Adrenal gland (tissue), 12 donors: ENCODE results near the gene CACNA1I. TPM values are rescaled to one million over a fixed set of nuclear protein-coding genes. Genes with fewer than 3 reads are reported as not detected.

Source experiments
- DNase-seq, 7 donors: peaks; one replicate each; pipeline ENCODE4 v3.0.0-alpha.2; 2019 to 2020
- H3K27ac ChIP-seq, 5 donors: fragments of 200-600 bp; sonication (generic) in 4 of 5; 1 replicate in 3 of 5; 2 replicates in 2 of 5; pipeline versions ENCODE4 v1.5.1 to v1.8.0; 2016 to 2020; ENCODE audit warnings: mild to moderate bottlenecking in 1 of 5
- H3K27me3 ChIP-seq: fragments of 200-600 bp; 2 replicates; pipeline ENCODE4 v1.8.0; 2021
- H3K36me3 ChIP-seq, 2 donors: fragments of 200-600 bp; replicated peaks in 1 of 2; 1 replicate in 1 of 2; 2 replicates in 1 of 2; pipeline versions ENCODE4 v1.5.1 to v1.8.0; 2018 to 2022
- H3K4me1 ChIP-seq, 2 donors: fragments of 200-600 bp; replicated peaks in 1 of 2; 1 replicate in 1 of 2; 2 replicates in 1 of 2; pipeline versions ENCODE4 v1.5.1 to v1.8.0; 2018 to 2021
- H3K4me3 ChIP-seq, 4 donors: fragments of 200-600 bp; sonication (generic) in 3 of 4; one replicate each; pipeline ENCODE4 v1.5.1; 2016 to 2018
- H3K9me3 ChIP-seq, 3 donors: fragments of 200-600 bp; sonication (generic) in 1 of 3; replicated peaks in 1 of 3; 1 replicate in 2 of 3; 2 replicates in 1 of 3; pipeline versions ENCODE4 v1.5.1 to v1.8.0; 2016 to 2021
- POLR2A ChIP-seq, 2 donors: fragments of 450-650 bp; IDR thresholded peaks; one replicate each; pipeline ENCODE4 v1.6.1; 2017; ENCODE audit warnings: antibody characterized with exemption in 2 of 2, mild to moderate bottlenecking in 2 of 2, moderate library complexity in 1 of 2
- WGBS, 4 donors: extraction: QIAGEN DNeasy Blood & Tissue Kit in 2 of 4; methylation state at CpG; one replicate each; pipeline versions ENCODE4 v1.1.5 to v1.1.7; 2013 to 2017; 5-methylcytosine and 5-hydroxymethylcytosine counted together
- intact Hi-C, 2 donors: fragments of 100-400 bp; cut with DNase I; formaldehyde crosslinking; loops; one replicate each; pipeline versions ENCODE4 v1.14.1 to v1.15.0; 2022 to 2023
- polyA plus RNA-seq, 3 donors: library from polyadenylated mRNA; stranded (reverse); fragments of 200-250 nt in 2 of 3; fragments of 350-450 nt in 1 of 3; fragmentation: Illumina TruSeq in 1 of 3; extraction: RNeasy Lipid Tissue Mini Kit (QIAGEN cat#74804) in 1 of 3; gene quantifications; one replicate each; pipeline ENCODE4 v1.2.3, GENCODE V29; 2013 to 2014
- total RNA-seq, 9 donors: library from RNA; depleted of rRNA in 4 of 9; stranded (reverse); fragments of >200 nt in 4 of 9; fragments of 120-200 nt in 1 of 9; fragmentation: NEBNext Ultra II Directional in 1 of 9; extraction: Animal tissue kit (Norgen Biotek cat#: 25700) in 1 of 9; gene quantifications; one replicate each; pipeline versions ENCODE4 v1.1.0 to v1.2.4, GENCODE V29; 2013 to 2023
- TF ChIP-seq, protein P1 (sequence below), 6 experiments: fragments of 450-650 bp in 4 of 6; fragments of 200-600 bp in 2 of 6; sonication (generic) in 1 of 6; IDR thresholded peaks; 1 replicate in 5 of 6; 2 replicates in 1 of 6; pipeline versions ENCODE4 v1.5.1 to v1.8.0; 2016 to 2021; ENCODE audit warnings: antibody characterized with exemption in 6 of 6, mild to moderate bottlenecking in 2 of 6, moderate library complexity in 1 of 6
- donor health status: healthy with polysubstance abuse.
- donor health status: Bipolar disorder and iron deficiency.
- donor health status: DM: yes; HTN: yes; CAD: no.
- donor health status: DM: no; HTN: no; CAD: no.
- donor health status: DM: no; HTN: no; CAD: no.
- donor health status: DM: yes; HTN: yes; CAD: no.

CACNA1I gene
- total and polyA plus RNA-seq, 12 donors, result 0.06 to 20.1 (median 3.2) TPM

GRCh38 chr22:39524089-39524752 is 46.3 kb upstream of the CACNA1I start:
- peaks cover 0 to 49% of the 10 kb centered on the region in 2 donors for H3K36me3 ChIP-seq
- H3K9me3 ChIP-seq, result no peaks in the 10 kb centered on the region
- 37 to 66% (median 61%) methylated on average over 3 to 13 of the region's 13 CpGs for WGBS, 4 donors
- DNase-seq, result peak in 1 of 7 donors; percentile 55
- no peak overlapping the region for H3K27ac ChIP-seq
- intact Hi-C loops, result loop anchor here in 1 of 2 donors (10.0 kb wide), 2 partner anchors 179 to 349 kb away; partner anchors contain the start of gene SYNGR1
- TF ChIP-seq, protein P1, sequence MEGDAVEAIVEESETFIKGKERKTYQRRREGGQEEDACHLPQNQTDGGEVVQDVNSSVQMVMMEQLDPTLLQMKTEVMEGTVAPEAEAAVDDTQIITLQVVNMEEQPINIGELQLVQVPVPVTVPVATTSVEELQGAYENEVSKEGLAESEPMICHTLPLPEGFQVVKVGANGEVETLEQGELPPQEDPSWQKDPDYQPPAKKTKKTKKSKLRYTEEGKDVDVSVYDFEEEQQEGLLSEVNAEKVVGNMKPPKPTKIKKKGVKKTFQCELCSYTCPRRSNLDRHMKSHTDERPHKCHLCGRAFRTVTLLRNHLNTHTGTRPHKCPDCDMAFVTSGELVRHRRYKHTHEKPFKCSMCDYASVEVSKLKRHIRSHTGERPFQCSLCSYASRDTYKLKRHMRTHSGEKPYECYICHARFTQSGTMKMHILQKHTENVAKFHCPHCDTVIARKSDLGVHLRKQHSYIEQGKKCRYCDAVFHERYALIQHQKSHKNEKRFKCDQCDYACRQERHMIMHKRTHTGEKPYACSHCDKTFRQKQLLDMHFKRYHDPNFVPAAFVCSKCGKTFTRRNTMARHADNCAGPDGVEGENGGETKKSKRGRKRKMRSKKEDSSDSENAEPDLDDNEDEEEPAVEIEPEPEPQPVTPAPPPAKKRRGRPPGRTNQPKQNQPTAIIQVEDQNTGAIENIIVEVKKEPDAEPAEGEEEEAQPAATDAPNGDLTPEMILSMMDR (IDR thresholded peaks at IDR 0.05), result no peak
- no peak for TF ChIP-seq POLR2A (IDR thresholded peaks at IDR 0.05)
- no peak overlapping the region for H3K4me3 ChIP-seq
- H3K4me1 ChIP-seq, result peaks cover 53 to 70% of the 10 kb centered on the region in 2 donors
- no peaks in the 10 kb centered on the region for H3K27me3 ChIP-seq

DNA sequence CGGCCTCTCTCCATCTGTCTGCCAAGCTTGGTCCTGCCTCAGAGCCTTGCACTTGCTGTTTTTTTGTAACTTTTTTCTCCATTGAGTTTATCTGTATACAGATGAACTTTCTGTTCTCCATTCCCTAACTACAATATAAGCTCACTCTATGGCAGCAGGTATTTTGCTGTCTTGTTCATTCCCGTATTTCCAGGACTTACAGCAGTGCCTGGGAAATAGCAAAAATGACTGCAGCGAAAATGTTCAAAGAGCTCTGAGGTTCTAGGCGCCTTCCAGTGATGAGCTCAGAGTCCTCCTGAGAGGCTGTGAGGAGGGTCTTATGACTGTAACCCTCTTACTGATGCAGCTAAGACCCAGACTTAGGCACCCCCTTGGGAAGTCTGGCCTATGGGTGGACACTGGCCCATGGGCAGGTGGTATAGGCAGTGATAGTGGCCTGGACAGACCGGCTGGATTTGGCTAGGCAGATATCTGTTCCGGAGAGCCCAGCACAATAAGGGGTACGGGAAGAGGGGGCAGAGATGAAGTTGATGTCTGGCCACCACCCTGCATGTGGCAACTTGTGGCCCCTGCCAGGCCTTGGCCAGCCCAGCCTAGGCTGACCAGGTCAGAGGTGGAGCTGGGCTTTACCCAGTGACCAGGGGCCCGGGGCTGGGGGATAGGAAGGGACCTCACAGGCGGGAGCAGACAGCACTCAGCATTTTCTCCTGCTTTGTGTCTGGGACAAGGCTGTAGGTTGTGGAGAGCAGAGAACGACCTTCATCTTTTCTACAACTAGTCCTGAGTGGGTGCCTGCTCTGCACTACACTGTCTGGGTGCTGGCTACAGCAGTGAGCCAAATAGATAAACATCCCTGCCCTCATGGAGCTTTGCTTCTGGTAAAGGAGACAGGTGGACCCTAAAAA is 45.5 kb upstream of the CACNA1I start:
- Histone ChIP-seq H3K27ac (peak overlapping the region in 2 of 5 donors; percentile 12 to 69), H3K9me3 (no peaks in the 10 kb centered on the region), H3K36me3 (peaks cover 0 to 56% of the 10 kb centered on the region in 2 donors), H3K27me3 (no peaks in the 10 kb centered on the region), H3K4me3 (no peak overlapping the region), H3K4me1 (peaks cover 53 to 75% of the 10 kb centered on the region in 2 donors)
- no peak for TF ChIP-seq POLR2A (IDR thresholded peaks at IDR 0.05)
- TF ChIP-seq, protein P1 (IDR thresholded peaks at IDR 0.05), result no peak
- 56 to 73% (median 71%) methylated on average over 6 to 10 of the region's 10 CpGs for WGBS, 4 donors
- intact Hi-C loops, result loop anchor here (5.0 to 10.0 kb wide), 3 partner anchors 33 to 350 kb away; partner anchors contain the start of gene SYNGR1 (in 1 of the 2)
- peak in 1 of 7 donors; percentile 33 for DNase-seq

GRCh38 chr22:39525658-39525975 is 44.9 kb upstream of the CACNA1I start:
- no peak for DNase-seq
- intact Hi-C loops, result loop anchor here (5.0 to 10.0 kb wide), 3 partner anchors 33 to 351 kb away; partner anchors contain the start of gene SYNGR1 (in 1 of the 2)
- H3K4me1 ChIP-seq, result peaks cover 53 to 81% of the 10 kb centered on the region in 2 donors
- peaks cover 0 to 62% of the 10 kb centered on the region in 2 donors for H3K36me3 ChIP-seq
- no peak overlapping the region for H3K4me3 ChIP-seq
- H3K27ac ChIP-seq, result peak overlapping the region in 2 of 5 donors; percentile 12 to 69
- 64 to 79% (median 71%) methylated on average over 4 of the region's 4 CpGs for WGBS, 4 donors
- no peaks in the 10 kb centered on the region for H3K9me3 ChIP-seq
- no peaks in the 10 kb centered on the region for H3K27me3 ChIP-seq
- no peak for TF ChIP-seq POLR2A (IDR thresholded peaks at IDR 0.05)
- TF ChIP-seq, protein P1 (IDR thresholded peaks at IDR 0.05), result no peak

DNA sequence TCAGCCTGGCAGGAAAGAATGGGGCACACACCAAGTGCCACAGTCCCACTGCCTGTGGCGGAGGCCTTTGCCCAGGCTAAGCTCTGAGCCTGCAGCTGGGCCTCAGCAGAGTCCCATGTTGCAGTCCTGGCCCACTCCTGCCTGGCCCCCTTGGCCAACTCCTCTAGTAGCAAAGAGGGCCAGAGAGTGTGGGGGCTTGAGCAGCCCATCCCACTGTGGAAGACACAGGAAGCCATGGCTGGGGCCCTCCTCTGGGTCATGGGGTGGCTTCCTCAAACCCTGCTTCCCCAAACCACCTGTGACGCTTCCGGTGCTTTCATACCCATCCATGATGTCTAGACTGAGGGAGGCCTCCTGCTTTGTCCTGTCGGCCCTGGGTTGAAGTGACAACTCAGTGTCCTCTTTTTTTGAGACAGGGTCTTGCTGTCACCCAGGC is 43.8 kb upstream of the CACNA1I start:
- peaks cover 0 to 54% of the 10 kb centered on the region in 2 donors for H3K36me3 ChIP-seq
- H3K4me3 ChIP-seq, result no peak overlapping the region
- 58 to 77% (median 68%) methylated on average over 4 of the region's 4 CpGs for WGBS, 4 donors
- intact Hi-C loops, result loop anchor here (5.0 to 10.0 kb wide), 3 partner anchors 34 to 352 kb away; partner anchors contain the start of gene SYNGR1 (in 1 of the 2)
- no peaks in the 10 kb centered on the region for H3K27me3 ChIP-seq
- no peak for DNase-seq
- H3K27ac ChIP-seq, result peak overlapping the region in 2 of 5 donors; percentile 16 to 60
- H3K4me1 ChIP-seq, result peaks cover 52 to 90% of the 10 kb centered on the region in 2 donors
- TF ChIP-seq, protein P1 (IDR thresholded peaks at IDR 0.05), result no peak
- TF ChIP-seq POLR2A (IDR thresholded peaks at IDR 0.05), result no peak
- H3K9me3 ChIP-seq, result no peaks in the 10 kb centered on the region
